8988T (cell line): Measurements from ENCODE around the gene ARHGAP10.

ENCODE experiments used
- DNase-seq: peaks from one replicate; pipeline ENCODE4 v3.0.0; 2011

The ARHGAP10 gene

DNA sequence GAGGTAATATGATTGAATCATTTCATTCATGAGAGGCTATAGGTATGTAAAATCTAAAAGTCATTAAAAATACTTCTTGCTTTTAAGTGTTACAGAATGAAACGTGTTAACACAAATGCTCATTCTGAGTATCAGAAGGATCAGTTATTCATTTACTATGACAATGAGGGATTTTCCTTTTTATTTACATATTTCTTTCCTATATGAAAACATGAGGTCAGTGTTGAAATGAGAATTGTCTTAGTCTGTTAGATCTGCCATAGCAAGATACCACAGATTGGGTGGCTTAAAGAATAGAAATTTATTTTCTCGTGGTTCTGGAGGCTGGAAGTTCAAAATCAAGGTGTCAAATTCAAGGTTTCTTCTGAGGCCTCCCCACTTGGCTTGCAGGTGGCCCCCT is 181.2 kb downstream of the ARHGAP10 start:
- no peak for DNase-seq

DNA sequence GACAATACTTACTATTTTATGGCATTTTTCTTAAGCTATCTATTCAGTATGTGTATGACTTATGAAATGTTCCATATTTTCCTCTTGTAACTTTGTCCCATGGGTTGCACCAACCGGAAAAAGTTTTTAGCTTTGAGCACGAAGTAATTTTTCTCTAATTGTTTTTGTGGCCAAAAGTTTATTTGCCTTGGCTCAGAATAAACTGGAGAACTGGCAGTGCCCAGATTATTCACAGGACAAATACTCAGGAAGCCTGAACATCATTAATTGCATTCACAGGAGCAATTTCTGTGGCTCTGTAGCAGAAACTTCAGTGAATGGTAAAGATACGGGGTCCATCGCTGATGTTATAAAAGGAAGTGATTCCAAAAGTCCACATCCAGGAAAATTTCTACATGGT is 184.5 kb downstream of the ARHGAP10 start:
- DNase-seq: no peak

DNA sequence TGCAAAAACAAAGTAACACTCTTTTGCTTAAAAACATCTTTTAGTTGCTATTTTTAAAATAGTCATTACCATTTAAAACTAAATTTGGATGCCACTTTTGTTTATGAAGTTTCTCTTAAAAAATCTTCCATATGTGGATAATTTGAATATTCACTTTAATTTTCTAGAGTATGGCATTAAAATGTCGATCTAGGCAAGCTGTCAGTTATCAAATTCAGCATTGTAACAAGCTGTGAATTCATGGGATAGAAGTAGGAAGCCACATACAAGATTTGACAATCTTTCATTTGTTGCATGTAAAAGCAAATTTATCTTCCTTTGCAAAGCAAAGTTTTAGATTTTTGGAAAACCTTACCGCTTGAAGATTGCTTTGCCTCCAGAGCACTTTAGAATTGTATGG is 191.5 kb downstream of the ARHGAP10 start:
- no peak for DNase-seq

DNA sequence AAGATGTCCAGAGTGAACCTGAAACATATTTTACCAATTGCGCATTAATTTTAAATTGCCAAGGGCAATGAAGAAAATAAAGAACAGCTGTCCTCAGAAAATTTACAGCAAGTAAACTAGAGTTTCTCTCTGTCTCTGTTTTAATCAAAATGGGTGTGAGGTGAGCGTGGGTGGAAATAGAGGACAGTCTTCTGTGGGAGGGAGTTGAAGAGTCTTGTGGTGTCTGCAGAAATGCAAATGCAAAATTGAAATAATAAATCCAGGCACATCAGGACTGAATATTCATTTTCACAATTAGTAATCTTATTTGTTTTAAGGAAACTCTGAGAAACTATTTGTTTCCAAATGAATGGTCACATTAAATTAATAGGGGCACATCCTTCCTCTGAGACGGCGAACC is 192.0 kb downstream of the ARHGAP10 start:
- DNase-seq: no peak

DNA sequence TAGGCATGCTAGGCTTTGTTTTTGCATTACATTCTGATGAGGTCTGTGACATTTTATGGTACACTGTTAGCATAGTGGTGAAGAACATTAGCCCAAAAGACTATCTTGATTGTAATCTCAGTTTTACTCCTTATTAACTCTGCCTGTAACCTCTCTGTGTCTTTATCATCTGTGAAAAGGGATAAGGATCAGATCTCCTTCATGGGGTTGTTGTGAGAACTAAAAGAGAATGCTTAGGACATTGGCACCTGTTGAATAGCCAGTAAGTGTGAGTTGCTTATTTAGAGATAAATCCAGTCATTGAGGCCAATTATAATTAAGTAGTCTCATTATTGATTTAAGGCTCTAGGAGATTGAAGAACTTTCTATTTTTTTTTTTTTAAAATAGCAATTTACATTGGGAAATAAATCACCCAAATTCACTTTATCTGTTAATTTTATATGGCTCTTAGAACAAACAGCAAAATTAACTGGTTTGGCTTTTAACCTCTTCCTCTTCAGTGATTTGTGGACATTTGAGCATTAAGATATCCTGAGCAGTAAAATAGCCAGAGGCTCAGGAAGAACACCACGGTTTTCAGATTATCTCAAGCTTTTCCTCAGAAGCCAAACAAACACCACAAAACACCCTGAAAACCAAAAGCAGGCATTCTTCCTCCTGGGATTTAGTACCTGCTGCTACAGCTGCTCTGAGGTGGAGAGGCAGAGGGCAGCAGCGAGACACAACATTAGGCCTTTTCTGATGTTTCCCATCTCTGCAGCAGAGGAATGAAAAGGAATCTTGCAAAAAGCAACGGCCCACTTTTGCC is 192.9 kb downstream of the ARHGAP10 start:
- no peak for DNase-seq

DNA sequence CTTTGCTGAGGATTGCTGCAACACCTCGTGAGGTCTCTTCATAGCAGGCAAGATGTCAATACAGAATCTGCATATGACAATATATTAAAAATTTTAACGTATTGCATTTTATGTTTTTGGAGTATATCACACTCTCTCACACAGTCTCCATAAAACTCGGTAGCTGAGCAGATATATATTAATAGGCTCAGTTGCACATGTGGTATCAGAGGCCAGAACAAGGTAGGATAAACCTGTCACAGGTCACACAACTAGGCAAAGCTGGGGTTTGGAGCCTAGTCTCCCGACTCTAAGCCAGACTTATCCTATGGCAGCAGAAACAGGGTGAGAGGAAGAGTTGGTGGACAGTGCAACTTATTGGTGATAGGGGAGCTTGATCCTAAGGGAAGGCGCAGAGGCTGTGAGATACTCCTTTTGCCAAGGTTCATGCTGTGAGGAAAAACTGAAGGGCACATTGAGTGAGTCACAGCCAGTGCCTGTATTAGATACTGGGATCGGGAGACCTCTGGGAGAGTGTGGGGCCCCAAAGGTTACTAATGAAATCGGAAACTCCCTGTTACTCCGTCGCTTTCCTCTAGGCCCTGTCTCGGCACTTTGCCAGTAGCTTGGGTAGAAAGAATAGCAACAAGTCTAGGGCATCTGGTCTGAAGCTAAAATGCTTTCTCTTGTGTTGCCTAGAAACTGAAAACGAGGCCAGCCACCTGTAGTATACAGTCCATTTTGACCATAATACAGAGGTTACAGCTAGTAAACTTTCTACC is 195.7 kb downstream of the ARHGAP10 start:
- DNase-seq: no peak

DNA sequence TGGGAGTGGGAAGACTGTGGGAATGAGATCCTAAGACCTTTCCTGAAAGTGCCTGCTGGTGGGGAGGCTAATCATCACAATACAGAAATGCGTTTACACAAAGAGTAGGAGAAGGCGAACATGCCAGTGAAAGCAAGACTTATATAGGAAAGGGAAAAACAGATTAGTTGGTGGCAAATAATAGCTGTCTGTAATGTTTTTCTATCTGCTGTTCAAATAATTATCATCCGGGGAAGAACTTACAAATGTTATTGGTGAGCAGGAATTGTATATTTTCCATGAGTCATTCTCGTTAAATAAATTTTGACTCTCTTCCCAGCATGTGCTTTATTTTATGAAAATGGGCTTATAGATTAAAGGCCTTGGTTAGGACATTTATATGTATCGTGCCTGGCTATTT is 196.5 kb downstream of the ARHGAP10 start:
- DNase-seq: no peak

DNA sequence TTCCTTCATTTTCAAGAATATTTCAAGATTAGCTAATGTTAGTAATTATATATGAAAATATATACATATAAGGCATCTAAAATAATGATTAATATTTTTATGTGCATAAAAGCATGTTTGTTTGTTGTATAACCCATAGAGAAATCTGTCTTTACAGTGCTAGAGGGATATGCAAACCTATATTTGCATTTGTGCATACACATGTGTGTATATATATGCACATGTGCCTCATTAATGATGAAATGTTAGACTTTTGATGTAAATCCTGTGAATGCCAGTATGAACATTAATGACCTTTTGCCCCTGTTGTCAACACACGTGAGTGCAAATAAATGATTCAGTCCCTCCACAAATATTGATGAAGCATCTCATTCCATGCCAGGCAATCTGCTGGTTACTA is 197.9 kb downstream of the ARHGAP10 start:
- no peak for DNase-seq

DNA sequence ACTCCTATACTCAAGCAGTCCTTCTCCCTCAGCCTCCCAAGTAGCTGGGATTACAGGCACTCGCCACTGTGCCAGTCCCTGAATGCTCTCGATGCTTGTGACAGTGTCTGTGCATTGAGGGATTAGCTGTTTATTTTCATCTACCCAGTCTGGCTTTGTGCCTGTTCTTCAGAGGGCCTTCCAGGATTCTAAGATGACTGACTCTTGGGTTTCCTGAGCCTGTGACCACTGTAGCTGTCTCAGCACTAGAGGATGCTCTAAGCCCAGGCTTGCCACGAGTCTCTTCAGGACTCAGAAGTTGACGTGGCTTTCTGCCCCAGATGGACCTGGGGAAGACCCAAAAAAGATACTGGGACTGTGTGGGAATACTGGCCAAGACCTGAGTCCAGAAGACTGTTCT is 201.4 kb downstream of the ARHGAP10 start:
- DNase-seq: no peak

DNA sequence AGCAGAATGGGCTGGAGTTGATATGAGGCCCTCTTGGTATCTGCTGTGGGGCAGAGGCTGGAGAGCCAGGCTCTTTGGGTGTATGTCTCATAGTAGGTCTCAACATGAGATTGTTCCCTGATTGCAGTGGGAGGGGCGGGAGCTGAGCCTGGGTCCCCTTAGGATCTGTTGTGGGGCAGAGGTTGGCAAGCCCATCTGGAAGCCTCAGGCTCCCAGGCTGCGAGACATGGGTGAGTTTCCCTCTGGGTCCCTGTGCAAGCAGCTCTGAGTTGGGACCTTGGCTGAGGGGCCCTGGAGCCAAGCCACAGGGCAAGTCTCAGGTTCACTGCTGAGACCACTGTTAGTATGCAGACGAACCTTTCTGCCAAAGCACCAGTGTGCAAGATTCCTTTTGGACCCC is 201.9 kb downstream of the ARHGAP10 start:
- no peak for DNase-seq

DNA sequence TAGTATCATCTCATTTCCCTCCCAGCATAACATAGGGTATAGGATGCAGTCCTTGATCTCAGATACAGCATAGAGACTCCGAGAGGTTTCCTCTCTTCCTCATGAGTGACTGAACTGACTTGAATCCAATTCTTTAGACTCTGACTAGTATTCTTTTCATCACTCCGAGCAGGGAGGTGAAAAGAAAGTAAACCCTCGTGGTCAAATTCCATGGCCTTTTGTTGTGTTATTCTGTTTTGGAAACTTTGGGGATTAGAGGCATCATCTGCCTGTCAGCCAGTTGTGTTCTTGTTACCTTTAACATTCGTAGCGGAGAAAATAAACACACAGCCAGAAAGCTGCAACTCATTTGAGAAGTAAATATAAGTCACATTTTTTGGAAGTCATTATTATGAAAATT is 206.6 kb downstream of the ARHGAP10 start:
- no peak for DNase-seq

DNA sequence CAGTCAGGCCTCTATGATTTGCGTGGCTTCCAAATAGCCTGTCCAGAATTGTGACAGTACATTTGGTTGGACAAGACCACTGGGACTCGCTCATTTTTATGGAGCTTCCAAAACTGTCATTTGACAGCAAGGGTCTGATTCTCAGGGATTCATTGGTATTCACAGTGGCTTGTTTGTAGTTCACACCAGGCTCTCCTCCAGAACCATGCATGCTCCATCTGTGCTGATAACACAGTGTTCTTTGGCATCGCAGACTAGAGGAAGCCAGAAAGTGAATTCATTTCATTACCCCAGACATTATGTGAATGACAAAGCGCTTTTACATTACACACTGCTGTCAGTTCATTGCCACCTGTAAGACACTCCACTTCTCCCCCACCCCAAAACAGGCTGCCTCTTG is 208.3 kb downstream of the ARHGAP10 start:
- no peak for DNase-seq

DNA sequence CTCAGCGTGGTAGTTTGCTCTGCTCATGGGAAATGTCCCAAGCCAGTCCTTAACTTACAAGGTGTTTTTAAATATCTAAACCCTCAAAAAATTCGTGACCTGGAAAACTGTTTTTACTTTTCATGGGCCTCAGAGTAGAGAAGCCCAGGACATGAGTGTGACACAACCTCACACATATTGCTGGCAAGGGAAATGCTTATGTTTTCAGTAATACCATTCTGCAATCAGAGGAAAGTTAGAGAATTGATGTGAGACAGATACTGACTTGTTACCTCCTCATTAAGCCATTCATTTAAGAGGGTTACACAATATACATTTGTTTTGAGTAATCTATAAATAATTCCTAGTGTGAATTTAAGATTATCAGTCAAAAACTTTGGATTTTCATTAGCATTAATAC is 209.5 kb downstream of the ARHGAP10 start:
- no peak for DNase-seq

DNA sequence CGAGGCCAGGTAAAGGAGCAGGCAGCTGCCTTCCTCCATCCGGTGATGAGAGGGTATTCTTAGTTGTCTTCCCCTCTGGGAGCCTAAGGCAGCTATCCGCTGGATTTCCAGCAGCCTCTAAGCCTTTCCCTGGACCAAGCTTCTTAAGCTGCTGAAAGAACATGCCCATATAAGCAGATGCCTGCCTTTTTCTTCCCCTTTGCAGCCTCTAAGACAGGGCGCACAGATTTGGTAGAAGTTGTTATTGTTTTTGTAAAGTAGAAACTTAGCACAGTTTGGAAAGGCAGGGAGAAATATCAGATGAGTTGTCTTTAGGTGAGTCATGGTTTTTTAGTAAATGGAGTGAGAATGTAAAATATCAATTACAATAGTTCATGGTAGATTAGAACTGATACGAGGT is 210.8 kb downstream of the ARHGAP10 start:
- no peak for DNase-seq

DNA sequence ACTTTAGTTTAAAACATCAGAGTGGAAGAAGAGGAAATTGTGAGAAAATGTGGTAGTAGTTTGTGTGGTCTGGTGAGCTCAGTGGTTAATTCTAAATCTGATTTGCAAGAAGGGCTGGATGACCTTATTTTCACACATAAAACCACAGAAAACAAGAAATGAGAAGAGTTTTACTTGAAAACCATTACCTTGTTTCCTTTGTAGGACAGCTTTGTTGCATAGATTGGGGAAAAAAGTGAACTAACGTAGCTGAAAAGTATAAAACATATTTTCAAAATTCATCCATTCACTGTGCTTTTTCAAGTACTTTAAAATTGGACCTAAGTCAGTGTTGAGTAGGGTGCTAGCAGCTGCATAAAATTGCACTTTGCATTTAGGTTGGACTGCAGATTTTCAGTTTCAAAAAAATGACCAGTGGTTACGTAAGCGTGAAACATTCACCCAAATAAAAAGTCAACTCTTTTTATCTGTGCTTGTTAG is 211.3 kb downstream of the ARHGAP10 start:
- DNase-seq: no peak

DNA sequence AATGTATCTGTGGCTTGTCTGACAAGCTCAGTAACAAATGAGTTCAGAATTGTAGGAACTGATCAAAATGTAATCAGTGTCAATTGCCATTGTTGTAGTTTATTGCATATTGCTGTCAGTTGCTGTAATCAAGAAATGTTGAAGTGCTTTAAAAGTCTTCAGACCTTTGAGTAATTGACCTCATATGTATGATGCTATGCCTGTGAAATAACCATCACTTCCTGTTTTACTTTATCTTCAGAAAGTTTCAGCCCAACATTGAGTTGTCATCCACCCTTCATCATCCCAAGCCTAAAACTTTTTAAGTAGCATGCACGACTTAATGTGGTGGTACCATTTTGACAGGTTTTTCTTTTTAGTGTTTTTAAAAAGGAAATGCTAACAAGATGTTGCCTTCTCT is 212.4 kb downstream of the ARHGAP10 start:
- DNase-seq: no peak

DNA sequence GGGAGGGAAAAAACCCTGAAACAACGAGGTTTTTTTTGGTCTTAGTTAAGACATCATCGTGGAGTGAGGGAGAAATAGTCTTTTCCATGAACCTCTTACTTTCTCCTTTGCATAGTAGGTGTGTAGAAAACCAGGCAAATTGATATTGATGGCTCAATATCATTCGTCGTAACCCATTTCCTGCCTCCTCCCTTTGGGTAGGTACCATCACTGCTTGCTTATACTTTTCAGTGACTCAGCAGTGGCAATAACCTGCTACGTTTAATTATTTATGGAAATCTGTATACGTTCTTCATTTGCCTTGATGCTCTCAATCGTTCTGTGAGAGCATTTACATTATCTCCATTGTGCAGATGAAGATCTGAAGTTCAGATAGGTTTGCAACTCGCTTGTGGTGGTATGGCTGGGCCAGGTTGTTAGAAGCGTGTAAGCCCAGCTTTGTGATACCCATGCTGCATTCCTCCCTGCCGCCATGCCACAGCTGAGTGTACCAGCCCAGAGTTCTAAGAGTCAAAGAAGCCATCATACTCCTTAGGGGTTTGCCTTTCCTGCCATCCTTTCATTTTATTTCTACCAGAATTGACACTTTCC is 212.9 kb downstream of the ARHGAP10 start:
- no peak for DNase-seq

DNA sequence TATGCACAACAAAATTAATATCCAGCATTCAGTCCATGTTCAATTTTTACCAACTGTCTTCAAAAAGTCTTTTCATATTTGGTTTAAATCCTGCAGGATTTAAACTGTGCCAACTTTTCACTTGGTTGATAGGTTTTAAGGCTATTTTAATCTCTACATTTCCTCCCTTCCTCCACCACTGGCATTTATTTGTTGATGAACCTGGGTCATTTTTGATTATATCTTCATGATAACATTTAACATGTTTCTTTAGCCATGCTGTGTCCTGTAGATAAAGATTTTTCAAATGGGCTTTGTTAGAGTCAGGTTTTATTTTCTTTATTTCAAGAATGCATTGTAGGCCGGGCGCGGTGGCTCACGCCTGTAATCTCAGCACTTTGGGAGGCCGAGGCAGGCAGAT is 216.4 kb downstream of the ARHGAP10 start:
- DNase-seq: no peak

DNA sequence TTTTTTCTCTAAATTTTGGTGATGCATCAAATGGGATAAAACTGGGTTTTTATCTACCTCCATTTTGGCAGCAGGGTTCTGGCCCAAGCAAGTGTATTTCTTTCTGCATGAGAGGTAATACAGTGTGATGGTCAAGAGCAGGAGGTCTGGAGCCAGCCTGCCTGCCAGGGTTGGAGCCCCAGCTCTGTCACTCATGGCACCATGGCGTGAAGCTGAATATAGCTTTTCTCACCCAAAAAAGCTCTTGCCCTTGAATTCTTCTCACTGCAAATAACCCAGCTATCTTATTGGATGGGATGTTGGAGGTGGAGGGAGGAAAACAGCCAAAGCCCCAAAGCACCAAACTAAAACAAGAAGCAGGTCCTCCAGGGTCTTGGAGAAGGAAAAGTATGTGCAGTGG is 218.4 kb downstream of the ARHGAP10 start:
- no peak for DNase-seq

DNA sequence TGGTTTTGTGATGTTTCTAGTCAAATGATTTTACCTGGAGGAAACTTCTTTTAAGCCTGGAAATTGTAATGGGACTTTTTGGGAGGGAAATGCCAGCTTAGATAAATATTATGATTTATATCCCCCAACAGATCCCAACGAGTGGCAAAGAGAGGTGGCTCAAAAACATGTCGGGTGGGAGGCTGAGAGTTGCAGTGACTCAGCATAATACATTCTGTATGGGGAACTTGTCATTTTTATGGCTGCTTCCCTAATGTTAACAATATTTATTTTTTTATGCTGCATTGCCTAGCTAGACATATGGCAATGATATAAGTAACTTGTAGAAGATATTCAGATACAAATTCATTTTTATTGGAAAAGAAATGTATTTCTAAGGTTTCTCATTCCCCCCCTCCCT is 219.0 kb downstream of the ARHGAP10 start:
- DNase-seq: no peak

DNA sequence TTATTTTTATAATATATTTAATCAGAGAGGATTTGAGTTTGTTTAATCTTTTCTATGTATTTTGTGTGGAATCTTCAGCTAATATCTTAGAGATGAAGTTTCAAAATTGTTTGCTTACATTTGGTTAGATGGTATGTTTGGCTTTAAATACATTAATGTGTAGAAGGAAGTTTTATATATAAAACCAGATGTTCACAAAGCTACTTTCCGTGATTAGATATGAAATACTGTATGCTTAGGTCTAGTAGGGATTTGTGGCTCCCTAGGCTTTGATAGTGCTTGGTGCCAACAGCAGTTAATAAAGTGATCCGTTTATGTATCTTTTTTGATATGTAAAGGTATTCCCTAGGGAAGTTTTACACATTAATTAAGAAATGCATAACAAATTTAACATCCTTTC is 223.0 kb downstream of the ARHGAP10 start:
- DNase-seq: no peak

DNA sequence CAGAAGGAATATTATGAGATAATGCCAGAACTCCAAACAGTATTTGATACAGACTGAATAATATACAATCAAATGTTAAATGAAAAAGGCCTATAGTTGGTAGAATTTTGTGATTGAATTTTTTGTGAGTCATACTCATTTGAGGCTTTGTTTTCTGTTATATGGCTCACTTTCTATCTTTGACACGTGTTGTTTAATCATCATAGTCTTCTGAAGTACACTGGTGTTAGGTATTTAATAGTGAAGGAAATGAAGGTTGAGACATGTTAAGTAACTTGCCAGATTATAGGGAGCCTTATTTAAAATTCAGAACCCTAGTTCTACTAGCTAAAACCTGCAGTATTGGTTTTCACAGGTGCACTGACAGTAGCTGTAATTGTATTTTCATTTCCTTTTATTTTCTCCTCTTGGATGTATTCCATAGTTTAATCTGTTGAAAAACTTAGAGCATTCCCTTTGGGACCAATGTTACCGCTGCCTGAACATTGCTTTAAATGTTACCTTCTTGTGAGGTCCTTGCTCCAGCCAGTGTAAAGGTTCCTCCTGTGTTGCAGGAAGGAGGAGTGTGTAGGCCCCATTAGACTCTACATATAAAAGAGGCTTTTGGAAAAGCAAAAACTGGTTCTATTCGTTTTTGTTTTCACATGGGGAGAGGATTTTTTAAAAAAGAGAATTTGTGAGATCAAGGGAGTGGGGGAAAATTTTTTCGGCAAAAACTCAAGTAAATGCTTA is 224.1 kb downstream of the ARHGAP10 start:
- no peak for DNase-seq

DNA sequence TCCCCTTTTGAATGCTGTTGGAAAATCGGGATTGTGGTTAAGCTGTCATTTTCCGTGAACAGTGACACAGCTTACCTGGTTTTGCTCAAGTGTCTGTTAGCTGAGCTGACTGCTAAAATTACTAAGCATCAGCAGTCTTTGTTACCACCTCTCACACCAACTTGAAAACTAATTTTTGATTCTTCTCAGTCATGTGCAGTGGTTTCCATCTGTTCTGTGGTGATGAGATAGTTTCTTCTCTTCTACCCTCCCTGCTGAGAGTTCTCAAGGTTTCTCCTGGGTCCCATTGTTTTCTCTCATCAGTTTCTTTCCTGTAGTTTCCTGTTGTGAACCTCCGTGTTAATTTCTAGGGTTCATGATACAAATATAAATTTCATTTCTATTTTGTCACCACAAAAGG is 225.6 kb downstream of the ARHGAP10 start:
- DNase-seq: no peak
